ENCODE measurements around the gene NCOA5.

GRCh38 chr20:46084805-46085178 lies 5.0 kb downstream of the NCOA5 start:
- TF ChIP-seq CTCF (IDR thresholded peaks at IDR 0.05; ENCODE audit: low read depth, low read length, missing input control) (no peak), FOXA1 (IDR thresholded peaks at IDR 0.05) (no peak), FOXA2 (IDR thresholded peaks at IDR 0.05) (no peak), RAD21 (IDR thresholded peaks at IDR 0.05) (no peak)
